A549 (cell line): Measurements from ENCODE around the gene TCTN1.

Source experiments
- CHD4 ChIP-seq: fragments of 200-600 bp; sonication (generic); IDR thresholded peaks from 2 replicates; pipeline ENCODE4 v1.6.1; 2016; ENCODE audit warnings: antibody characterized with exemption, mild to moderate bottlenecking, borderline replicate concordance
- FOXS1 ChIP-seq: fragments of 250-450 bp; sonication (Bioruptor Pico); IDR thresholded peaks from 2 replicates; pipeline ENCODE4 v1.5.0; 2020; ENCODE audit warnings: mild to moderate bottlenecking, moderate library complexity
- GATA3 ChIP-seq: IDR thresholded peaks from 2 replicates; pipeline ENCODE4 v1.6.1; 2012; ENCODE audit warnings: borderline replicate concordance
- KDM5A ChIP-seq: fragments of 200-600 bp; sonication (generic); IDR thresholded peaks from 2 replicates; pipeline ENCODE4 v1.6.1; 2016; ENCODE audit warnings: antibody characterized with exemption, mild to moderate bottlenecking
- NFE2L2 ChIP-seq: fragments of 150-350 bp; conservative IDR thresholded peaks from 2 replicates; pipeline ENCODE4 v1.6.1; 2014; ENCODE audit warnings: low read length
- POLR2A ChIP-seq: IDR thresholded peaks from 2 replicates; pipeline ENCODE4 v1.6.1; 2012; ENCODE audit warnings: mild to moderate bottlenecking, low read length
- TF ChIP-seq, protein P1 (sequence below): fragments of >200 bp; sonication (Bioruptor Twin); formaldehyde crosslinking; IDR thresholded peaks from 3 replicates; pipeline ENCODE4 v1.5.1; 2016
- TF ChIP-seq, protein P2 (sequence below): fragments of 200-600 bp; sonication (generic); IDR thresholded peaks from 2 replicates; pipeline ENCODE4 v1.6.1; 2016; ENCODE audit warnings: antibody characterized with exemption, mild to moderate bottlenecking, moderate library complexity

DNA sequence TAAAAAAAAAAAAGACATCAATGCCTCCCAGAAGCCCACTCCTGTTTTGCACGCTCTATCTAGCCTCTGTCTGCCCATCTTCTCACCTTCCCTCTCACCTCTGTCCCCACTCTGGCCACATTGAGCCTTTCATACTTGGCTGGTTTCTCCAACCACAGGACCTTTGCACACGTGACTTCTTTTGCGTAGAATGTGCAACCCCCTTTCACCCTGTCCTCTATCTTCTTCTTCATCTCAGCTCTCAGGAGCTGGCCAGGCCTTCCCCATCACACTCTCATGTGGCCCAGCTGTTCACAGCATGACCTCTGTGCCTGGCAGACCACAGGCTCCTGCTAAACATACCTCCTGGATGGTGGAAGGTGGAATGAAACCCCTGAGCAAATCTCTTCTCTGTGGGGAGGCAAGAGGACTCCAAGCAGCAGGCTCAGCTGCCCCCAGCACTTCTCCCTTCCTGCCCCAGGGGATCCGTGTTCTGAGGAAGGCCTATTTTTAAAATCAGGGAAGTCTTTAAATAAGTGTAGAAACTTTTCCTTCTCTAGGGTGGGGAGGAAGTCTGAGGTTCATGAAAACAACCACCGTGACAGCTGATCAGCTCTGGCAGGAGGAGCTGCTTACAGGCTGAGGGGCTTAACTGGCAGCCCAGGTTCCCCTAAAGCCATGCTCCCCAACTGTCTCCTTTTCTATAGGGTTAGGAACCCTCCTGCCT lies 63.4 kb downstream of the TCTN1 start:
- TF ChIP-seq FOXS1 (CRISPR knock-in tag) = no peak
- TF ChIP-seq, protein P1, sequence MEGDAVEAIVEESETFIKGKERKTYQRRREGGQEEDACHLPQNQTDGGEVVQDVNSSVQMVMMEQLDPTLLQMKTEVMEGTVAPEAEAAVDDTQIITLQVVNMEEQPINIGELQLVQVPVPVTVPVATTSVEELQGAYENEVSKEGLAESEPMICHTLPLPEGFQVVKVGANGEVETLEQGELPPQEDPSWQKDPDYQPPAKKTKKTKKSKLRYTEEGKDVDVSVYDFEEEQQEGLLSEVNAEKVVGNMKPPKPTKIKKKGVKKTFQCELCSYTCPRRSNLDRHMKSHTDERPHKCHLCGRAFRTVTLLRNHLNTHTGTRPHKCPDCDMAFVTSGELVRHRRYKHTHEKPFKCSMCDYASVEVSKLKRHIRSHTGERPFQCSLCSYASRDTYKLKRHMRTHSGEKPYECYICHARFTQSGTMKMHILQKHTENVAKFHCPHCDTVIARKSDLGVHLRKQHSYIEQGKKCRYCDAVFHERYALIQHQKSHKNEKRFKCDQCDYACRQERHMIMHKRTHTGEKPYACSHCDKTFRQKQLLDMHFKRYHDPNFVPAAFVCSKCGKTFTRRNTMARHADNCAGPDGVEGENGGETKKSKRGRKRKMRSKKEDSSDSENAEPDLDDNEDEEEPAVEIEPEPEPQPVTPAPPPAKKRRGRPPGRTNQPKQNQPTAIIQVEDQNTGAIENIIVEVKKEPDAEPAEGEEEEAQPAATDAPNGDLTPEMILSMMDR = no peak
- no peak for TF ChIP-seq KDM5A
- TF ChIP-seq CHD4 = no peak
- no peak for TF ChIP-seq GATA3
- TF ChIP-seq NFE2L2 = no peak
- TF ChIP-seq POLR2A = no peak
- TF ChIP-seq, protein P2, sequence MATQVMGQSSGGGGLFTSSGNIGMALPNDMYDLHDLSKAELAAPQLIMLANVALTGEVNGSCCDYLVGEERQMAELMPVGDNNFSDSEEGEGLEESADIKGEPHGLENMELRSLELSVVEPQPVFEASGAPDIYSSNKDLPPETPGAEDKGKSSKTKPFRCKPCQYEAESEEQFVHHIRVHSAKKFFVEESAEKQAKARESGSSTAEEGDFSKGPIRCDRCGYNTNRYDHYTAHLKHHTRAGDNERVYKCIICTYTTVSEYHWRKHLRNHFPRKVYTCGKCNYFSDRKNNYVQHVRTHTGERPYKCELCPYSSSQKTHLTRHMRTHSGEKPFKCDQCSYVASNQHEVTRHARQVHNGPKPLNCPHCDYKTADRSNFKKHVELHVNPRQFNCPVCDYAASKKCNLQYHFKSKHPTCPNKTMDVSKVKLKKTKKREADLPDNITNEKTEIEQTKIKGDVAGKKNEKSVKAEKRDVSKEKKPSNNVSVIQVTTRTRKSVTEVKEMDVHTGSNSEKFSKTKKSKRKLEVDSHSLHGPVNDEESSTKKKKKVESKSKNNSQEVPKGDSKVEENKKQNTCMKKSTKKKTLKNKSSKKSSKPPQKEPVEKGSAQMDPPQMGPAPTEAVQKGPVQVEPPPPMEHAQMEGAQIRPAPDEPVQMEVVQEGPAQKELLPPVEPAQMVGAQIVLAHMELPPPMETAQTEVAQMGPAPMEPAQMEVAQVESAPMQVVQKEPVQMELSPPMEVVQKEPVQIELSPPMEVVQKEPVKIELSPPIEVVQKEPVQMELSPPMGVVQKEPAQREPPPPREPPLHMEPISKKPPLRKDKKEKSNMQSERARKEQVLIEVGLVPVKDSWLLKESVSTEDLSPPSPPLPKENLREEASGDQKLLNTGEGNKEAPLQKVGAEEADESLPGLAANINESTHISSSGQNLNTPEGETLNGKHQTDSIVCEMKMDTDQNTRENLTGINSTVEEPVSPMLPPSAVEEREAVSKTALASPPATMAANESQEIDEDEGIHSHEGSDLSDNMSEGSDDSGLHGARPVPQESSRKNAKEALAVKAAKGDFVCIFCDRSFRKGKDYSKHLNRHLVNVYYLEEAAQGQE = no peak
